ENCODE results near the gene SRC. TPM values are rescaled to one million over a fixed set of nuclear protein-coding genes. Genes with fewer than 3 reads are reported as not detected.

The SRC gene
- total RNA-seq, 2 donors from 2014 or later: 75.6 to 109 TPM

- WGBS, 2 experiments (ENCODE audit: insufficient coverage in 1 of 2, insufficient read length in 1 of 2): 91 to 97% methylated on average over 6 to 9 of the region's 9 CpGs
- Histone ChIP-seq H3K4me1 (ENCODE audit: control insufficient read depth, insufficient read depth, low read length) (peaks cover 37% of the 10 kb centered on the region), H3K27me3 (ENCODE audit: control insufficient read depth, insufficient read depth, low read length, poor library complexity, severe bottlenecking) (no peaks in the 10 kb centered on the region), H3K9me3 (ENCODE audit: control insufficient read depth, low read length) (peaks cover 8% of the 10 kb centered on the region), H3K9ac (ENCODE audit: extremely low read depth, low read length, poor library complexity, severe bottlenecking) (peak overlapping the region; percentile 72), H3K27ac (ENCODE audit: low read depth, low read length) (peak overlapping the region; percentile 87), H3K4me3 (ENCODE audit: low read length) (no peak overlapping the region), H3K36me3 (ENCODE audit: control insufficient read depth, insufficient read depth, low read length) (peaks cover 26% of the 10 kb centered on the region)
- peaks cover 67% of the 10 kb centered on the region for H3K4me1 Mint-ChIP-seq
- TF ChIP-seq CTCF (conservative IDR thresholded peaks at IDR 0.05): no peak
- no peaks in the 10 kb centered on the region for H3K27me3 Mint-ChIP-seq (ENCODE audit: insufficient read depth)
- H3K4me3 Mint-ChIP-seq: no peak overlapping the region
- H3K9me3 Mint-ChIP-seq: peaks cover 4% of the 10 kb centered on the region
- H3K36me3 Mint-ChIP-seq (ENCODE audit: low read depth): peaks cover 10% of the 10 kb centered on the region
- DNase-seq: no peak
- peak overlapping the region; percentile 94 for H3K27ac Mint-ChIP-seq
Observed at GRCh38 chr20:37317994-37318640, 27.8 kb upstream of the SRC start.

- H3K9ac ChIP-seq (ENCODE audit: extremely low read depth, low read length, poor library complexity, severe bottlenecking): peak overlapping the region; percentile 72
- Mint-ChIP-seq H3K27ac (peak overlapping the region; percentile 94), H3K36me3 (ENCODE audit: low read depth) (peaks cover 10% of the 10 kb centered on the region), H3K27me3 (ENCODE audit: insufficient read depth) (no peaks in the 10 kb centered on the region), H3K4me1 (peaks cover 60% of the 10 kb centered on the region), H3K4me3 (no peak overlapping the region), H3K9me3 (peaks cover 4% of the 10 kb centered on the region)
- 27 to 51% methylated on average over 6 to 8 of the region's 8 CpGs for WGBS, 2 experiments (ENCODE audit: insufficient coverage in 1 of 2, insufficient read length in 1 of 2)
- H3K4me3 ChIP-seq (ENCODE audit: low read length): no peak overlapping the region
- peak overlapping the region; percentile 87 for H3K27ac ChIP-seq (ENCODE audit: low read depth, low read length)
- peaks cover 34% of the 10 kb centered on the region for H3K4me1 ChIP-seq (ENCODE audit: control insufficient read depth, insufficient read depth, low read length)
- peak; percentile 80 for DNase-seq
- no peak for TF ChIP-seq CTCF (conservative IDR thresholded peaks at IDR 0.05)
- peaks cover 26% of the 10 kb centered on the region for H3K36me3 ChIP-seq (ENCODE audit: control insufficient read depth, insufficient read depth, low read length)
- no peaks in the 10 kb centered on the region for H3K27me3 ChIP-seq (ENCODE audit: control insufficient read depth, insufficient read depth, low read length, poor library complexity, severe bottlenecking)
- peaks cover 8% of the 10 kb centered on the region for H3K9me3 ChIP-seq (ENCODE audit: control insufficient read depth, low read length)
Observed at GRCh38 chr20:37319151-37319671, 26.7 kb upstream of the SRC start.

- Mint-ChIP-seq H3K9me3 (peaks cover 4% of the 10 kb centered on the region), H3K4me1 (peaks cover 16% of the 10 kb centered on the region), H3K4me3 (no peak overlapping the region), H3K27ac (no peak overlapping the region), H3K27me3 (ENCODE audit: insufficient read depth) (no peaks in the 10 kb centered on the region), H3K36me3 (ENCODE audit: low read depth) (no peaks in the 10 kb centered on the region)
- H3K4me1 ChIP-seq (ENCODE audit: control insufficient read depth, insufficient read depth, low read length): peaks cover 6% of the 10 kb centered on the region
- 92 to 100% methylated on average over 1 of the region's 2 CpGs for WGBS, 2 experiments (ENCODE audit: insufficient coverage in 1 of 2, insufficient read length in 1 of 2)
- H3K9ac ChIP-seq (ENCODE audit: extremely low read depth, low read length, poor library complexity, severe bottlenecking): no peak overlapping the region
- no peak for DNase-seq
- H3K36me3 ChIP-seq (ENCODE audit: control insufficient read depth, insufficient read depth, low read length): no peaks in the 10 kb centered on the region
- H3K27me3 ChIP-seq (ENCODE audit: control insufficient read depth, insufficient read depth, low read length, poor library complexity, severe bottlenecking): no peaks in the 10 kb centered on the region
- no peak overlapping the region for H3K27ac ChIP-seq (ENCODE audit: low read depth, low read length)
- H3K9me3 ChIP-seq (ENCODE audit: control insufficient read depth, low read length): peaks cover 8% of the 10 kb centered on the region
- TF ChIP-seq CTCF (conservative IDR thresholded peaks at IDR 0.05): no peak
- H3K4me3 ChIP-seq (ENCODE audit: low read length): no peak overlapping the region
Observed at GRCh38 chr20:37323985-37324384, 22.0 kb upstream of the SRC start.
